ENCODE results near the gene SETSIP.

SETSIP gene

DNA sequence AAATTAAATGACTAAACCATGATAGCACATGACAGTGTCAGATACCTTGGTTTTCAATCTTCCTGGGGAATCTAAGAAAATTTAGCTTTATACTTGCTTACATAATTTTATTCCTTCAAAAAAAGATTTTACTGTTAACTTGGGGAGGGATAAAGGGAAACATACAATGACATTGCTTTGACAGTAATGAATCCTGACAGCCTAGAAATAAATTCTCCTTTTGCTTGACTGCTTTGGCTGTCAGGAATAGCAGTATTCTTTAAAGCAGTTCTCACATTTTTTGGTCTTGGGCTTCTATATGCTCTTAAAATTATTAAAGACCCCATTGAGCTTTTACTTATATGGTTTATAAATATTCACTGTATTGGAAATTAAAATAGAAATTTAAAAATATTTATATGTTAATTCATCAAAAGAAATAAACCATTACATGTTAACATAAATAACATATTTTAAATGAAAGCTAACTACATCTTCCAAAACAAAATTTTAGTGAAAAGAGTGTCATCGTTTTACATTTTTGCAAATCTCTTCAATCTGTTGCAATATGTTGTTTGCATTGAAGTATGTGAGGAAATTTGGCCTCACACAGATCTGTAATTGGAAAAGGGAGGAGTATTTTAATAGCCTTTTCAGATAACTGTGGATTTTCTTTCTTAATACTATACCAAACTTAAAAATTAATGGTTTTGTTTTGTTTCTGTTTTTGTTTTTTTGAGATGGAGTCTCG is 29.3 kb downstream of the SETSIP start:
- Histone ChIP-seq H3K36me3 (replicated peaks) (no peaks in the 10 kb centered on the region), H3K4me3 (ENCODE audit: low read depth, low read length) (no peak overlapping the region), H3K27ac (no peak overlapping the region), H3K27me3 (replicated peaks) (no peaks in the 10 kb centered on the region)
- no peak for DNase-seq
- TF ChIP-seq CTCF (IDR thresholded peaks at IDR 0.05; ENCODE audit: low read depth, low read length, missing control alignments): no peak
- in situ Hi-C loops (cut with HindIII; ENCODE audit: low pct_ligation_motif_present, low sequenced_read_pairs): no loop called here

GRCh38 chr1:92043621-92044020 is 31.6 kb downstream of the SETSIP start:
- Histone ChIP-seq H3K27me3 (replicated peaks) (no peaks in the 10 kb centered on the region), H3K27ac (no peak overlapping the region), H3K36me3 (replicated peaks) (no peaks in the 10 kb centered on the region), H3K4me3 (ENCODE audit: low read depth, low read length) (no peak overlapping the region)
- no peak for DNase-seq
- TF ChIP-seq CTCF (IDR thresholded peaks at IDR 0.05; ENCODE audit: low read depth, low read length, missing control alignments): no peak
- in situ Hi-C loops (cut with HindIII; ENCODE audit: low pct_ligation_motif_present, low sequenced_read_pairs): no loop called here

DNA sequence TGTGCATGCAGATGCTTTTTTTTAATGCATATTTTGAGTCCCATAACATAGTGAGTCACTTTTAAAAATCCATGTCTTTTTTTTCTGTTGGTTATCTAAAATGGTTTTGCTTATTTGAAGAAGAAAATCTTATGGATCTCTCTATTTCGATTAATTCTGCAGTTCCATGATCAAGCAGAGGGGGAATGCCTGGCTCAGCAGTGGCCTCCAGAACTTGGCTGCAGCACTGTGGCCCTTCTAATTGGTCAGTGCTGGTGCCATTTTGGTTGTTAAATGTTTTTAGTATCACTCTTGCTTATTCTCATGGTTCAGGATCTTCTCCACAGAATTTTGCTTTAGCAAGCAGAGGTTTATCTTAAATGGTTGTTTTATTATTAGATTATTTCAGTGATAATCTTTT is 34.2 kb downstream of the SETSIP start:
- Histone ChIP-seq H3K27me3 (replicated peaks) (no peaks in the 10 kb centered on the region), H3K36me3 (replicated peaks) (no peaks in the 10 kb centered on the region), H3K27ac (no peak overlapping the region), H3K4me3 (ENCODE audit: low read depth, low read length) (no peak overlapping the region)
- DNase-seq: no peak
- TF ChIP-seq CTCF (IDR thresholded peaks at IDR 0.05; ENCODE audit: low read depth, low read length, missing control alignments): no peak
- in situ Hi-C loops (cut with HindIII; ENCODE audit: low pct_ligation_motif_present, low sequenced_read_pairs): no loop called here

DNA sequence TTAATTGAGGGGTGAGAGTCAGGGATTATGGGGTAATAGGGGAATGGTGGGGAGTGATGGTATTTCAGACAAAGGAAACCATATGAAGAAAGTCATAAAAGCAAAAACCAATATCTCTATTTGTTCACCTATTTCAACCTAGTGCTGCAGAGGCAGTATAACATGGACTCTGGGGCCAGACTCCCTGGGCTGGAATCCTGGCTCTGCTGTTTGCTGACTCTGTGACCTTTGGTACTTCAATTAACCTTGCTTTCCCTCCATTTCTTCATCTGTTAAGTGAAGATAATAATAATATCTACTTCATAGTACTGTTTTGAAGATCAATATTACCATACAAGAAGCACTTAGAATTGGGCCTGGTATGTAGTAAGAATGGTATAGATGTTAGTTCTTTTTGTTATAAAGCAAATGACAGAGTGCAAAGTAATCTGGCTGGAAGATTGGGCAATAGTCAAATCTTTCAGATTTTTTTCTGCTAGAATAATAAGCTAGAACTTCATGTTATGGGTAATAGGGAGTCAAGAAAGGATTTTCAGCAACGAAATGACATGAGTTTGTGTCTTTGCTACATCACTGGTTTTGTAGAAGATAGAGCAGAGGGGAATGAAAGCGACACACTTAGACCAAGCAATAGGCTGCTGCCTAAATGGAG is 36.4 kb downstream of the SETSIP start:
- Histone ChIP-seq H3K36me3 (replicated peaks) (no peaks in the 10 kb centered on the region), H3K27ac (no peak overlapping the region), H3K27me3 (replicated peaks) (no peaks in the 10 kb centered on the region), H3K4me3 (ENCODE audit: low read depth, low read length) (no peak overlapping the region)
- DNase-seq: no peak
- no peak for TF ChIP-seq CTCF (IDR thresholded peaks at IDR 0.05; ENCODE audit: low read depth, low read length, missing control alignments)
- in situ Hi-C loops (cut with HindIII; ENCODE audit: low pct_ligation_motif_present, low sequenced_read_pairs): no loop called here

DNA sequence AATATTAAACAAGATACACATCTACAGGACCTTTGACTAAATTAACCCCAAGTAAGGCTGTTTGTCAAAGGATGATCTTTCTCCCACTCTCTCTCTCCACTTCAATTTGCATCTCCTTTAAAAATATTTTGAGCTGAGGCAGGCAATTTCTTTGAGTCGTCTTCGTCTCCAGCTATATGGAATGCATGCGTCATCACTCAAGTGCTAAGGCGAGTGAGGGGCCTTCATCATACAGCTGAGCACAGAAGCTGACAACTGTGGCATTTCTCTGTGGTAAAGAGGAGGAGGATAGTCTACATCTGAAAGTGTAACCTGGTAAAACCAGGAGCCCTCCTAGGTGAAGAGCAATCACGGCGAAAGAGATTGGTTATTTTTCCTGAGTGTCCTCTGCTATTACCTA is 37.8 kb downstream of the SETSIP start:
- no peak for TF ChIP-seq CTCF (IDR thresholded peaks at IDR 0.05; ENCODE audit: low read depth, low read length, missing control alignments)
- H3K36me3 ChIP-seq (replicated peaks): no peaks in the 10 kb centered on the region
- no peaks in the 10 kb centered on the region for H3K27me3 ChIP-seq (replicated peaks)
- H3K27ac ChIP-seq: no peak overlapping the region
- in situ Hi-C loops (cut with HindIII; ENCODE audit: low pct_ligation_motif_present, low sequenced_read_pairs): no loop called here
- no peak overlapping the region for H3K4me3 ChIP-seq (ENCODE audit: low read depth, low read length)
- DNase-seq: no peak

Data from brain microvascular endothelial cell (primary cell).